ENCODE results near the gene SOX5.
A peak's percentile ranks its signal among the peaks of the same experiment; 100 is the strongest.
"Not testable (repeated sequence)": the region's sequence is repeated elsewhere in the genome, so short reads cannot be mapped to it uniquely, and the experiment has no call there.

The SOX5 gene

GRCh38 chr12:23830210-23830609, 119.3 kb downstream of the SOX5 start:
- DNase-seq = no peak

- no peak for DNase-seq
Observed at GRCh38 chr12:23827353-23827752, 122.1 kb downstream of the SOX5 start.

GRCh38 chr12:23825124-23825523, 124.3 kb downstream of the SOX5 start:
- not testable (repeated sequence) for DNase-seq

GRCh38 chr12:23824358-23824757, 125.1 kb downstream of the SOX5 start:
- no peak for DNase-seq

GRCh38 chr12:23822883-23823282, 126.6 kb downstream of the SOX5 start:
- DNase-seq = not testable (repeated sequence)

- DNase-seq = no peak
Observed at GRCh38 chr12:23817345-23817744, 132.1 kb downstream of the SOX5 start.

GRCh38 chr12:23816394-23816851, 133.0 kb downstream of the SOX5 start:
- no peak for DNase-seq

GRCh38 chr12:23815810-23816209, 133.7 kb downstream of the SOX5 start:
- DNase-seq = no peak

- no peak for DNase-seq
Observed at GRCh38 chr12:23813206-23813605, 136.3 kb downstream of the SOX5 start.

GRCh38 chr12:23810329-23810902, 139.1 kb downstream of the SOX5 start:
- DNase-seq = peak; percentile 45

- DNase-seq = no peak
Observed at GRCh38 chr12:23803540-23803939, 145.9 kb downstream of the SOX5 start.

- DNase-seq = no peak
Observed at GRCh38 chr12:23795494-23795893, 154.0 kb downstream of the SOX5 start.

GRCh38 chr12:23781118-23781517, 168.4 kb downstream of the SOX5 start:
- DNase-seq = no peak

- DNase-seq = no peak
Observed at GRCh38 chr12:23775208-23775607, 174.3 kb downstream of the SOX5 start.

GRCh38 chr12:23771240-23771949, 178.1 kb downstream of the SOX5 start:
- peak; percentile 25 for DNase-seq

GRCh38 chr12:23770202-23770938, 179.1 kb downstream of the SOX5 start:
- DNase-seq = no peak

- DNase-seq = no peak
Observed at GRCh38 chr12:23767834-23768233, 181.6 kb downstream of the SOX5 start.

GRCh38 chr12:23763724-23764123, 185.7 kb downstream of the SOX5 start:
- no peak for DNase-seq

GRCh38 chr12:23760495-23760894, 189.0 kb downstream of the SOX5 start:
- DNase-seq = no peak

GRCh38 chr12:23758608-23759007, 190.9 kb downstream of the SOX5 start:
- no peak for DNase-seq

GRCh38 chr12:23757541-23757962, 191.9 kb downstream of the SOX5 start:
- peak; percentile 65 for DNase-seq

- DNase-seq = peak; percentile 39
Observed at GRCh38 chr12:23756416-23756815, 193.1 kb downstream of the SOX5 start.

- peak; percentile 56 for DNase-seq
Observed at GRCh38 chr12:23753628-23754365, 195.7 kb downstream of the SOX5 start.

Measured in eye (tissue), 1 donor.